T-helper 17 cell (primary cell): ENCODE results near the gene MGP. TPM values are rescaled to one million over a fixed set of nuclear protein-coding genes. Genes with fewer than 3 reads are reported as not detected.
A peak's percentile ranks its signal among the peaks of the same experiment; 100 is the strongest.

ENCODE experiments used
- ATAC-seq: fragments of 150-1000 bp; cut with Tn5 transposase; 2 replicates; pipeline ENCODE4 v1.10.0; 2021; ENCODE audit warnings: mild to moderate bottlenecking, moderate library complexity
- DNase-seq, 3 donors: peaks; one replicate each; pipeline versions ENCODE4 v3.0.0 to v3.0.0-alpha.2; 2020 to 2021
- H3K9me3 ChIP-seq: one replicate; pipeline ENCODE4 v1.7.0; 2013; ENCODE audit warnings: low read length, mild to moderate bottlenecking; ENCODE audit not compliant: control insufficient read depth, poor library complexity, severe bottlenecking
- H3K27ac Mint-ChIP-seq: one replicate; pipeline ENCODE4 v1.8.0; 2022; ENCODE audit warnings: mild to moderate bottlenecking, moderate library complexity, mixed read lengths
- H3K27me3 Mint-ChIP-seq: one replicate; pipeline ENCODE4 v1.8.0; 2022; ENCODE audit warnings: mixed read lengths
- H3K36me3 Mint-ChIP-seq: one replicate; pipeline ENCODE4 v1.8.0; 2022; ENCODE audit warnings: low read depth, mixed read lengths
- H3K4me1 Mint-ChIP-seq: one replicate; pipeline ENCODE4 v1.8.0; 2022; ENCODE audit warnings: mild to moderate bottlenecking, mixed read lengths
- H3K4me3 Mint-ChIP-seq: one replicate; pipeline ENCODE4 v1.8.0; 2022; ENCODE audit warnings: mild to moderate bottlenecking, moderate library complexity, mixed read lengths
- total RNA-seq, 4 donors: library from RNA in 2 of 4; stranded (reverse) in 2 of 4; gene quantifications; one replicate each; pipeline ENCODE4 v1.2.3 and lab custom pipeline; 2022 to 2026

MGP gene
- total RNA-seq, 2 donors from 2014 or later, result 1.7 TPM; not detected in 1

GRCh38 chr12:14915736-14916135 is 30.1 kb upstream of the MGP start:
- ATAC-seq (no peak), DNase-seq (no peak)
- Mint-ChIP-seq H3K27ac (no peak overlapping the region), H3K36me3 (peaks cover 36% of the 10 kb centered on the region), H3K4me3 (no peak overlapping the region), H3K27me3 (no peaks in the 10 kb centered on the region), H3K4me1 (peaks cover 11% of the 10 kb centered on the region)
- no peaks in the 10 kb centered on the region for H3K9me3 ChIP-seq

GRCh38 chr12:14913381-14913781 is 27.7 kb upstream of the MGP start:
- no peaks in the 10 kb centered on the region for H3K27me3 Mint-ChIP-seq
- H3K4me3 Mint-ChIP-seq, result no peak overlapping the region
- H3K9me3 ChIP-seq, result no peaks in the 10 kb centered on the region
- H3K27ac Mint-ChIP-seq, result no peak overlapping the region
- ATAC-seq (no peak), DNase-seq (no peak)
- peaks cover 10% of the 10 kb centered on the region for H3K4me1 Mint-ChIP-seq
- peaks cover 30% of the 10 kb centered on the region for H3K36me3 Mint-ChIP-seq

- Mint-ChIP-seq H3K27ac (peak overlapping the region; percentile 3), H3K27me3 (no peaks in the 10 kb centered on the region), H3K36me3 (peaks cover 18% of the 10 kb centered on the region), H3K4me3 (no peak overlapping the region), H3K4me1 (peaks cover 8% of the 10 kb centered on the region)
- H3K9me3 ChIP-seq, result no peaks in the 10 kb centered on the region
- DNase-seq (no peak), ATAC-seq (no peak)
These were observed 25.5 kb upstream of the MGP start for GRCh38 chr12:14911131-14911530.

GRCh38 chr12:14910090-14910915 is 24.6 kb upstream of the MGP start:
- no peak for ATAC-seq
- Mint-ChIP-seq H3K36me3 (peaks cover 18% of the 10 kb centered on the region), H3K4me1 (peaks cover 6% of the 10 kb centered on the region), H3K27ac (no peak overlapping the region), H3K27me3 (no peaks in the 10 kb centered on the region), H3K4me3 (no peak overlapping the region)
- no peak for DNase-seq
- no peaks in the 10 kb centered on the region for H3K9me3 ChIP-seq

- Mint-ChIP-seq H3K4me1 (peaks cover 3% of the 10 kb centered on the region), H3K36me3 (peaks cover 4% of the 10 kb centered on the region), H3K27ac (no peak overlapping the region), H3K4me3 (no peak overlapping the region), H3K27me3 (no peaks in the 10 kb centered on the region)
- ATAC-seq (no peak), DNase-seq (no peak)
- no peaks in the 10 kb centered on the region for H3K9me3 ChIP-seq
These were observed 22.3 kb upstream of the MGP start for GRCh38 chr12:14907953-14908352.

GRCh38 chr12:14906114-14906513 is 20.5 kb upstream of the MGP start:
- H3K36me3 Mint-ChIP-seq, result peaks cover 2% of the 10 kb centered on the region
- no peaks in the 10 kb centered on the region for H3K9me3 ChIP-seq
- H3K4me3 Mint-ChIP-seq, result no peak overlapping the region
- H3K27ac Mint-ChIP-seq, result no peak overlapping the region
- DNase-seq (no peak), ATAC-seq (no peak)
- H3K27me3 Mint-ChIP-seq, result no peaks in the 10 kb centered on the region
- H3K4me1 Mint-ChIP-seq, result peaks cover 4% of the 10 kb centered on the region

GRCh38 chr12:14905269-14906004 is 19.8 kb upstream of the MGP start:
- no peaks in the 10 kb centered on the region for H3K36me3 Mint-ChIP-seq
- H3K4me1 Mint-ChIP-seq, result peaks cover 2% of the 10 kb centered on the region
- no peak for DNase-seq
- no peak for ATAC-seq
- H3K27ac Mint-ChIP-seq, result no peak overlapping the region
- no peaks in the 10 kb centered on the region for H3K9me3 ChIP-seq
- H3K27me3 Mint-ChIP-seq, result no peaks in the 10 kb centered on the region
- H3K4me3 Mint-ChIP-seq, result no peak overlapping the region

GRCh38 chr12:14904854-14905253 is 19.2 kb upstream of the MGP start:
- H3K9me3 ChIP-seq, result no peaks in the 10 kb centered on the region
- H3K27ac Mint-ChIP-seq, result no peak overlapping the region
- no peaks in the 10 kb centered on the region for H3K27me3 Mint-ChIP-seq
- no peak for DNase-seq
- H3K36me3 Mint-ChIP-seq, result no peaks in the 10 kb centered on the region
- H3K4me3 Mint-ChIP-seq, result peak overlapping the region; percentile 19
- H3K4me1 Mint-ChIP-seq, result peaks cover 2% of the 10 kb centered on the region
- ATAC-seq, result no peak

GRCh38 chr12:14903386-14904098 is 17.9 kb upstream of the MGP start:
- ATAC-seq, result no peak
- peak overlapping the region; percentile 45 for H3K27ac Mint-ChIP-seq
- no peaks in the 10 kb centered on the region for H3K27me3 Mint-ChIP-seq
- H3K36me3 Mint-ChIP-seq, result no peaks in the 10 kb centered on the region
- no peaks in the 10 kb centered on the region for H3K9me3 ChIP-seq
- H3K4me1 Mint-ChIP-seq, result peaks cover 2% of the 10 kb centered on the region
- DNase-seq, result no peak
- no peak overlapping the region for H3K4me3 Mint-ChIP-seq

- Mint-ChIP-seq H3K4me3 (no peak overlapping the region), H3K4me1 (peaks cover 2% of the 10 kb centered on the region), H3K27me3 (no peaks in the 10 kb centered on the region), H3K27ac (no peak overlapping the region), H3K36me3 (no peaks in the 10 kb centered on the region)
- ATAC-seq (no peak), DNase-seq (no peak)
- no peaks in the 10 kb centered on the region for H3K9me3 ChIP-seq
These were observed 16.8 kb upstream of the MGP start for GRCh38 chr12:14902465-14902864.

- H3K4me1 Mint-ChIP-seq, result peaks cover 2% of the 10 kb centered on the region
- H3K9me3 ChIP-seq, result no peaks in the 10 kb centered on the region
- no peaks in the 10 kb centered on the region for H3K36me3 Mint-ChIP-seq
- H3K4me3 Mint-ChIP-seq, result no peak overlapping the region
- ATAC-seq (no peak), DNase-seq (no peak)
- no peaks in the 10 kb centered on the region for H3K27me3 Mint-ChIP-seq
- H3K27ac Mint-ChIP-seq, result no peak overlapping the region
These were observed 15.5 kb upstream of the MGP start for GRCh38 chr12:14901228-14901562.

GRCh38 chr12:14900521-14901227 is 15.0 kb upstream of the MGP start:
- H3K27ac Mint-ChIP-seq, result no peak overlapping the region
- H3K4me3 Mint-ChIP-seq, result no peak overlapping the region
- no peak for ATAC-seq
- no peaks in the 10 kb centered on the region for H3K27me3 Mint-ChIP-seq
- no peaks in the 10 kb centered on the region for H3K9me3 ChIP-seq
- H3K4me1 Mint-ChIP-seq, result peaks cover 2% of the 10 kb centered on the region
- DNase-seq, result no peak
- no peaks in the 10 kb centered on the region for H3K36me3 Mint-ChIP-seq
